Activated B cell treated with CpG ODN at 0.5 μM for 24 hours (primary cell): Measurements from ENCODE around the gene VPREB1. TPM values are rescaled to one million over a fixed set of nuclear protein-coding genes. Genes with fewer than 3 reads are reported as not detected.
A peak's percentile ranks its signal among the peaks of the same experiment; 100 is the strongest.

Source experiments
- ATAC-seq: fragments of 200-7000 bp; cut with Tn5 transposase; one replicate; pipeline ENCODE4 v1.10.0; 2021; ENCODE audit warnings: low read depth, mild to moderate bottlenecking, moderate library complexity
- CTCF ChIA-PET: fragments of 350-600 bp; sonication (Branson Sonifier 250); formaldehyde crosslinking; loops from one replicate; lab custom pipeline; 2021; ENCODE audit warnings: antibody characterized with exemption; lab: Charles Lee
- POLR2A ChIA-PET: fragments of 350-600 bp; sonication (Branson Sonifier 250); formaldehyde crosslinking; loops from one replicate; lab custom pipeline; 2021; ENCODE audit warnings: antibody characterized with exemption; lab: Charles Lee
- DNase-seq: peaks from one replicate; pipeline ENCODE4 v3.0.0; 2022
- H3K27ac Mint-ChIP-seq: one replicate; pipeline ENCODE4 v1.8.0; 2020; ENCODE audit warnings: mixed read lengths
- H3K27me3 Mint-ChIP-seq: one replicate; pipeline ENCODE4 v1.8.0; 2021; ENCODE audit warnings: mixed read lengths
- H3K36me3 Mint-ChIP-seq: one replicate; pipeline ENCODE4 v1.8.0; 2021; ENCODE audit warnings: low read depth, mixed read lengths
- H3K4me1 Mint-ChIP-seq: one replicate; pipeline ENCODE4 v1.8.0; 2021; ENCODE audit warnings: mixed read lengths
- H3K4me3 Mint-ChIP-seq: one replicate; pipeline ENCODE4 v1.8.0; 2020; ENCODE audit warnings: mild to moderate bottlenecking, mixed read lengths
- H3K9me3 Mint-ChIP-seq: one replicate; pipeline ENCODE4 v1.8.0; 2020; ENCODE audit warnings: mixed read lengths
- intact Hi-C: fragments of 100-400 bp; cut with micrococcal nuclease; formaldehyde crosslinking; loops from one replicate; pipeline ENCODE4 v1.15.1; 2024
- total RNA-seq: library from RNA; stranded (reverse); gene quantifications from 2 replicates; pipeline ENCODE4 v1.2.3, GENCODE V29; 2022
- TF ChIP-seq, protein P1 (sequence below): fragments of 200-600 bp; IDR thresholded peaks from one replicate; pipeline ENCODE4 v1.8.0; 2022; ENCODE audit warnings: antibody characterized with exemption, mild to moderate bottlenecking

Gene VPREB1
- total RNA-seq, 1 donor from 2014 or later: not detected

GRCh38 chr22:22235558-22235957 is 9.0 kb upstream of the VPREB1 start:
- Mint-ChIP-seq H3K9me3 (no peaks in the 10 kb centered on the region), H3K36me3 (no peaks in the 10 kb centered on the region), H3K4me1 (peaks cover 25% of the 10 kb centered on the region), H3K4me3 (peak overlapping the region; percentile 38), H3K27ac (no peak overlapping the region), H3K27me3 (peaks cover 2% of the 10 kb centered on the region)
- TF ChIP-seq, protein P1, sequence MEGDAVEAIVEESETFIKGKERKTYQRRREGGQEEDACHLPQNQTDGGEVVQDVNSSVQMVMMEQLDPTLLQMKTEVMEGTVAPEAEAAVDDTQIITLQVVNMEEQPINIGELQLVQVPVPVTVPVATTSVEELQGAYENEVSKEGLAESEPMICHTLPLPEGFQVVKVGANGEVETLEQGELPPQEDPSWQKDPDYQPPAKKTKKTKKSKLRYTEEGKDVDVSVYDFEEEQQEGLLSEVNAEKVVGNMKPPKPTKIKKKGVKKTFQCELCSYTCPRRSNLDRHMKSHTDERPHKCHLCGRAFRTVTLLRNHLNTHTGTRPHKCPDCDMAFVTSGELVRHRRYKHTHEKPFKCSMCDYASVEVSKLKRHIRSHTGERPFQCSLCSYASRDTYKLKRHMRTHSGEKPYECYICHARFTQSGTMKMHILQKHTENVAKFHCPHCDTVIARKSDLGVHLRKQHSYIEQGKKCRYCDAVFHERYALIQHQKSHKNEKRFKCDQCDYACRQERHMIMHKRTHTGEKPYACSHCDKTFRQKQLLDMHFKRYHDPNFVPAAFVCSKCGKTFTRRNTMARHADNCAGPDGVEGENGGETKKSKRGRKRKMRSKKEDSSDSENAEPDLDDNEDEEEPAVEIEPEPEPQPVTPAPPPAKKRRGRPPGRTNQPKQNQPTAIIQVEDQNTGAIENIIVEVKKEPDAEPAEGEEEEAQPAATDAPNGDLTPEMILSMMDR: no peak
- POLR2A ChIA-PET: interaction anchor here (0.9 to 1.0 kb wide), 3 partner anchors 27 to 67 kb away, joined by 3 to 4 read pairs (median 3); no protein-coding TSS in a partner anchor
- no peak for ATAC-seq
- CTCF ChIA-PET: interaction anchor here (0.7 to 4.9 kb wide), 24 partner anchors 9 to 263 kb away, joined by 3 to 58 read pairs (median 6); no protein-coding TSS in a partner anchor
- intact Hi-C loops: loop anchor here (1.0 kb wide), 6 partner anchors 27 to 205 kb away; no protein-coding TSS in a partner anchor
- DNase-seq: no peak

- no peaks in the 10 kb centered on the region for H3K36me3 Mint-ChIP-seq
- no peak overlapping the region for H3K4me3 Mint-ChIP-seq
- CTCF ChIA-PET: interaction anchor here (3.3 kb wide), 1 partner anchor 41 kb away, joined by 30 read pairs; no protein-coding TSS in a partner anchor
- DNase-seq (no peak), ATAC-seq (no peak)
- no peak overlapping the region for H3K27ac Mint-ChIP-seq
- intact Hi-C loops: no loop called here
- POLR2A ChIA-PET: interaction anchor here (0.7 kb wide), 1 partner anchor 34 kb away, joined by 4 read pairs; no protein-coding TSS in a partner anchor
- H3K9me3 Mint-ChIP-seq: no peaks in the 10 kb centered on the region
- TF ChIP-seq, protein P1: no peak
- H3K4me1 Mint-ChIP-seq: peaks cover 35% of the 10 kb centered on the region
- H3K27me3 Mint-ChIP-seq: peaks cover 2% of the 10 kb centered on the region
Observed at GRCh38 chr22:22237521-22237920, 7.1 kb upstream of the VPREB1 start.

DNA sequence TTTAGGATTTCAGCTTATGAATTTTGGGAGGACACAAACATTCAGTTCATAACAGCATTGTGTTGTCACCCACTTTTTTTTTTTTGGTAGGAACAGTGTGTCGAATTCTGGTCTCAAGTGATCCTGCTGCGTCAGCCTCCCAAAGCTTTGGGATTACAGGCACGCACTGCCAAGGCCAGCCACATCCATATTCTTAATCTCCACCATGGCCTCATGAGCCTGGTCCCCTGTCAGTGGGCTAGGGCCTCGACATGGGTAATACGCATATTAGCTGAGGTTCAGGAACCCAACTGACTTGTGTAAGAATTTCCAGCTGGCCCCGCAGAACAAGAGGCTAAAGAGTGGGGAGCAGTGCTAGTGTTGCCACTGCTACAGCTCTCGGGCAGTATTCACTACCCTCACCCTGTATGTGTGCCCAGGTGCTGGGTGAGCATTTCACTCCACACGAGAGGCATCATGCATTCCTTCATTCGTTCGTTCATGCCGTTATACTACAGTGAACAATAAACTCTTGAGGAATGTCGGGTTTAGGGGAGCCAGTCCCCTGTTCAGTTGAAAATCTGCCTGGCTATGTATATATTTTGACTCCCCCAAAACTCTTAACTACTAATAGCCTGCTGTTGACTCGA is 5.2 kb upstream of the VPREB1 start:
- ATAC-seq (no peak), DNase-seq (no peak)
- CTCF ChIA-PET: no interaction called here
- intact Hi-C loops: no loop called here
- H3K9me3 Mint-ChIP-seq: no peaks in the 10 kb centered on the region
- no peak overlapping the region for H3K4me3 Mint-ChIP-seq
- no peak overlapping the region for H3K27ac Mint-ChIP-seq
- peaks cover 2% of the 10 kb centered on the region for H3K27me3 Mint-ChIP-seq
- H3K36me3 Mint-ChIP-seq: no peaks in the 10 kb centered on the region
- TF ChIP-seq, protein P1: no peak
- POLR2A ChIA-PET: no interaction called here
- peaks cover 47% of the 10 kb centered on the region for H3K4me1 Mint-ChIP-seq

DNA sequence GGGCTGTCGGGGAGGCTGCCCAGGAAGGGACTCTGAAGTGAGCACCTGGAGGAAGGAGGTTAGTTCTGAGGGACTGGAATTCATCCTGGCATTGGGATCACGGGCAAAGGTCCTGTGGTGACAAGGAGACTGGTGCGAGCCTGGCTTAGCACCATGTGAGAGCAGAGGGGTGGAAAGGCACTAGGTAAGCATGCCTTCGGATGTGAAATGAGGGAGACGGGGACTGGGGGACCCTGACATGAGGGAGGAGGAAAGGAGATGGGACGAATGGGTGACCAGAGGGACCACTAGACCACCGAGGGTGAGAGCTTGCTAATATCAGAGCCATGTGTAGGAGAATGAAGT is 3.1 kb upstream of the VPREB1 start:
- no peaks in the 10 kb centered on the region for H3K9me3 Mint-ChIP-seq
- DNase-seq (no peak), ATAC-seq (no peak)
- TF ChIP-seq, protein P1: no peak
- no peak overlapping the region for H3K4me3 Mint-ChIP-seq
- peaks cover 50% of the 10 kb centered on the region for H3K4me1 Mint-ChIP-seq
- H3K27ac Mint-ChIP-seq: no peak overlapping the region
- ChIA-PET CTCF (no interaction called here), POLR2A (interaction anchor here (0.7 kb wide), 1 partner anchor 70 kb away, joined by 3 read pairs; no protein-coding TSS in a partner anchor)
- intact Hi-C loops: no loop called here
- H3K27me3 Mint-ChIP-seq: peaks cover 2% of the 10 kb centered on the region
- H3K36me3 Mint-ChIP-seq: no peaks in the 10 kb centered on the region

- ChIA-PET CTCF (interaction anchor here (1.1 to 1.7 kb wide), 3 partner anchors 40 to 132 kb away, joined by 3 to 5 read pairs (median 4); no protein-coding TSS in a partner anchor), POLR2A (no interaction called here)
- ATAC-seq (no peak), DNase-seq (no peak)
- TF ChIP-seq, protein P1: no peak
- Mint-ChIP-seq H3K36me3 (no peaks in the 10 kb centered on the region), H3K27ac (no peak overlapping the region), H3K4me3 (no peak overlapping the region), H3K27me3 (peaks cover 2% of the 10 kb centered on the region), H3K4me1 (peaks cover 52% of the 10 kb centered on the region), H3K9me3 (no peaks in the 10 kb centered on the region)
- intact Hi-C loops: no loop called here
Observed at GRCh38 chr22:22242488-22242887, 2.1 kb upstream of the VPREB1 start.
